ENCODE measurements around the gene KCNIP1. TPM values are rescaled to one million over a fixed set of nuclear protein-coding genes. Genes with fewer than 3 reads are reported as not detected.

The KCNIP1 gene
- total RNA-seq, 1 experiment from 2014 or later = not detected

GRCh38 chr5:170599756-170600155 lies 95.9 kb downstream of the KCNIP1 start:
- in situ Hi-C loops (cut with HindIII; ENCODE audit: low pct_unique_long_range_greater_than_20kb, low sequenced_read_pairs) = no loop called here

GRCh38 chr5:170601619-170602018 lies 97.8 kb downstream of the KCNIP1 start:
- DNase-seq (ENCODE audit: low read depth, low spot score) = no peak
- ChIA-PET POLR2A (no interaction called here), CTCF (no interaction called here)
- H3K36me3 ChIP-seq (ENCODE audit: control insufficient read depth, insufficient read depth, low read length) = no peaks in the 10 kb centered on the region
- ATAC-seq = no peak
- intact Hi-C loops (cut with micrococcal nuclease; ENCODE audit: unreplicated experiment) (no loop called here), in situ Hi-C loops (cut with HindIII; ENCODE audit: low pct_unique_long_range_greater_than_20kb, low sequenced_read_pairs) (no loop called here)
- H3K4me1 ChIP-seq (ENCODE audit: control insufficient read depth, insufficient read depth, low read length) = no peaks in the 10 kb centered on the region
- H3K27ac ChIP-seq (ENCODE audit: low read length) = no peak overlapping the region
- H3K4me3 ChIP-seq (ENCODE audit: low read depth in 2 of 2, low read length in 2 of 2) = no peak overlapping the region
- H3K27me3 ChIP-seq (ENCODE audit: control insufficient read depth, insufficient read depth, low read length) = no peaks in the 10 kb centered on the region; the same call in 1 of the 2 replicates
- TF ChIP-seq CTCF (IDR thresholded peaks at IDR 0.05) (no peak), TCF7L2 (IDR thresholded peaks at IDR 0.05; ENCODE audit: low read depth, low read length) (no peak), REST (IDR thresholded peaks at IDR 0.05; ENCODE audit: insufficient read depth in 1 of 2, low read depth in 2 of 2, low read length in 1 of 2) (no peak), SIN3A (IDR thresholded peaks at IDR 0.05; ENCODE audit: borderline replicate concordance, insufficient read depth, low read depth, low read length) (no peak), POLR2AphosphoS5 (IDR thresholded peaks at IDR 0.05; ENCODE audit: low read depth, low read length) (no peak)
- no peaks in the 10 kb centered on the region for H3K9me3 ChIP-seq (ENCODE audit: control insufficient read depth, insufficient read depth, low read depth, low read length)
- BruUV-seq (replicated peaks) = no TSS peak

More at GRCh38 chr5:170599756-170600155, 95.9 kb downstream of the KCNIP1 start:
- H3K4me3 ChIP-seq (ENCODE audit: low read depth in 2 of 2, low read length in 2 of 2) = no peak overlapping the region
- H3K27me3 ChIP-seq (ENCODE audit: control insufficient read depth, insufficient read depth, low read length) = no peaks in the 10 kb centered on the region; the same call in 1 of the 2 replicates
- H3K27ac ChIP-seq (ENCODE audit: low read length) = no peak overlapping the region
- CTCF ChIA-PET = interaction anchor here (0.6 kb wide), 1 partner anchor 195 kb away, joined by 7 read pairs; no protein-coding TSS in a partner anchor
- DNase-seq (ENCODE audit: low read depth, low spot score) (no peak), ATAC-seq (no peak)
- no peaks in the 10 kb centered on the region for H3K36me3 ChIP-seq (ENCODE audit: control insufficient read depth, insufficient read depth, low read length)
- POLR2A ChIA-PET = no interaction called here
- intact Hi-C loops (cut with micrococcal nuclease; ENCODE audit: unreplicated experiment) = no loop called here
- H3K9me3 ChIP-seq (ENCODE audit: control insufficient read depth, insufficient read depth, low read depth, low read length) = no peaks in the 10 kb centered on the region
- BruUV-seq (replicated peaks) = no TSS peak
- TF ChIP-seq CTCF (IDR thresholded peaks at IDR 0.05) = no peak
- no peak for TF ChIP-seq POLR2AphosphoS5 (IDR thresholded peaks at IDR 0.05; ENCODE audit: low read depth, low read length)
- no peak for TF ChIP-seq SIN3A (IDR thresholded peaks at IDR 0.05; ENCODE audit: borderline replicate concordance, insufficient read depth, low read depth, low read length)
- no peak for TF ChIP-seq REST (IDR thresholded peaks at IDR 0.05; ENCODE audit: insufficient read depth in 1 of 2, low read depth in 2 of 2, low read length in 1 of 2)
- no peak for TF ChIP-seq TCF7L2 (IDR thresholded peaks at IDR 0.05; ENCODE audit: low read depth, low read length)
- H3K4me1 ChIP-seq (ENCODE audit: control insufficient read depth, insufficient read depth, low read length) = no peaks in the 10 kb centered on the region

Measured in Panc1 (cell line).